Activated T-helper 1 cell treated with anti-CD3 and anti-CD28 coated beads, Interleukin-2, amount 50 U/mL, for 16 hours (primary cell): ENCODE results near the gene TNNT1.
"Not testable (repeated sequence)": the region's sequence is repeated elsewhere in the genome, so short reads cannot be mapped to it uniquely, and the experiment has no call there.

ENCODE experiments used
- DNase-seq, 2 donors: peaks; one replicate each; pipeline ENCODE4 v3.0.0-alpha.2; 2020; ENCODE audit warnings: low read depth in 1 of 2, low spot score in 1 of 2

Gene TNNT1, protein sequence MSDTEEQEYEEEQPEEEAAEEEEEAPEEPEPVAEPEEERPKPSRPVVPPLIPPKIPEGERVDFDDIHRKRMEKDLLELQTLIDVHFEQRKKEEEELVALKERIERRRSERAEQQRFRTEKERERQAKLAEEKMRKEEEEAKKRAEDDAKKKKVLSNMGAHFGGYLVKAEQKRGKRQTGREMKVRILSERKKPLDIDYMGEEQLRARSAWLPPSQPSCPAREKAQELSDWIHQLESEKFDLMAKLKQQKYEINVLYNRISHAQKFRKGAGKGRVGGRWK

DNA sequence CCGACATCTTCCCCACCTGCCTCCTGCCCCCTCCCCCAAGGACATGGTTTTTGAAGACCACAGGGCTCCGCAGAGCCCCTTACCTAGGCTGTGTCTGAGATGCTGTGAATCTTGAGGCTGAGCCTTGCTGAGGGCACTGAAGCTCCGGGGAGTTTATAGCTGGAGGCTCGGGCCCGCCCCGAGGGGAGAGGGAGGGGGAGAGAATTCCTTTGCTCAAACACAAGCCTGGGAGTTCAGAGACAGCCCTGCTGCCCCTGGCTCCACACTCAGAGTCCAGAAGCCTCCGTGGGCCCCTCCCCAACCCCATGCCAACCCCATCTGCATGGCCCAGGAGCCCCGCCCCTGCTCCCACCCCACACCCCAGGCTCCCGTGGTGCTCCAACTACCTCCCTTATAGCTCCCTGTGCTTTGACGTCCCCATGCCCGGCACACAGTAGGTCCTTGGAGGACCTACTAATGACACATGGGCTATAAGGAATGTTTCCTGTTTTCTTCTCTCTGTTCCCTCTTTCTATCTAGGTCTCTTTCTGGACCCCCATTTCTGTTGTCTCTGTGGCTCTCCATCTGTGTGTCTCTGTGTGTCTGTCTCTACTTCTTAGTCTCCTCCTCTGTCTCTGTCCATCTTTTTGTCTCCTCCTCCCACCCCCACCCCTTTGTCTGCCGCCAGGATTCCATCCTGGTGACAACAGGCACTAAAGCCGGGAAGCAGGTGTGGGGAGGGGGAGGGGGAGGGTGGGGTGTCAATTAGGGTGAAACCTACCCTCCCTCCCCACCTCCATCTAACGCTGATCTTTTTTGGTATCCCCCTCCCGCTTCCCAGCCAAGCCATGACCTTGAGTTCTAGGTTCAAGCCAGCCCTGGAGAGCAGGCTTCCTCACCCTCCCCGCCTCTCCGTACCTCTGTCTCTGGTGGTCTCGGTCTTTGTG, at the start of gene TNNT1:
Gene TNNT1, minus strand, starts transcription at position 129 of the 926 bp plus-strand sequence. CDS start 2,049 bp downstream, outside the sequence.
- DNase-seq = no peak

DNA sequence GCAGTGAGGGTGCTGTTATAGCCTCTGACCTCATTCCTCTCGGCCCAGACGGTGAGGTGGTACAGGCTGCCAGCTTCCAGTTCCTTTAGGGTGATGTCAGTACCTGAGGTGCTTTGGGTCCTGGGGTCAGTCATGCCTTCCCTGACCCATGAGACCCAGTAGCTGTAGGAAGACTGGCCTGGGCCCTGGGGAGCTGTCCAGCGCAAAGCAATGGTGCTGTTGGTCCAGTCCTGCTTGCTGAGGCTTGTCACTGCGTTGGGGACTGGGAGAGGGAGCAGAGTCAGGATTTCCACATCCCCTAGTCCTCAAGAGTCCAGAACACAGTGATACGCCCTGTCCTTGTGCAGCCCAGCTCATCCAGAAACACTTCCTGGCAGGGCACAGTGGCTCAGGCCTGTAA, 49.6 kb upstream of the TNNT1 start:
- DNase-seq = no peak

DNA sequence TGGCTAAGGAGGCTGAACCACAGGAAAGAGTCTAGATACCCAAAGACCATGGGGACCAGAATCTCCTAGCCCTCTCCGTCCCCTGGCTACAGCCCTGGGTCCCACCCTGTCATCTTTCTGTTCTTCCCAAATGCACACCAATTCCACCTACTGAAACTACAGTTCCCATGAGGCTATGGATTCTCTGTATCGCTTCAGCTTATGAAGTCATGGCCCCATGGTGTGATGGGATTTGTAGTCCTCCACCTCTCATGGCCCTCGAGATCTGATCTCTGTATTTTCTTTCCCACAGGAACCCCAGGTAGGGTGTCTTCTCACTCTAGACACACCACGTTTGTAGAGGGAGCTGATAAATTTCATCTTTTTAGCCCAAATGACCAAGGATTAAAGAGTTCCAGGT, 48.5 kb upstream of the TNNT1 start:
- no peak for DNase-seq

DNA sequence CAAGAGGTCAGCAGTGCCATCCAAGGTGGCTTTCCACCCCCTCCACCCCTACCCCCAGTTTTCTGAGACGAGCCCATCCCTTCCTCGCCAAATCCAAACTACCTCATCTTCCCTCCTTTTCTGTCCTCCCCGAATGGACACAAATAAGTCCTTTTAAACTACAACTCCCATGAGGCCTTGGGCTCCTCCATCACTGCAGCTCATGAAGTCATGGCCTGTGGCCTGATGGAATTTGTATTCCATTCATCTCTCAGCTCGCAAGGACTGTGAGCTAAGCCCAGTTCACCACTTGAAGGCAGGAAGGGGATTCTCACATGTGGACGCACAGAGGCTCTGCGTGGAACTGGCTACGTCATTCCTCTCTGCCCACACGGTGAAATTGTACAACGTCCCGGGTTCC, 47.8 kb upstream of the TNNT1 start:
- no peak for DNase-seq

DNA sequence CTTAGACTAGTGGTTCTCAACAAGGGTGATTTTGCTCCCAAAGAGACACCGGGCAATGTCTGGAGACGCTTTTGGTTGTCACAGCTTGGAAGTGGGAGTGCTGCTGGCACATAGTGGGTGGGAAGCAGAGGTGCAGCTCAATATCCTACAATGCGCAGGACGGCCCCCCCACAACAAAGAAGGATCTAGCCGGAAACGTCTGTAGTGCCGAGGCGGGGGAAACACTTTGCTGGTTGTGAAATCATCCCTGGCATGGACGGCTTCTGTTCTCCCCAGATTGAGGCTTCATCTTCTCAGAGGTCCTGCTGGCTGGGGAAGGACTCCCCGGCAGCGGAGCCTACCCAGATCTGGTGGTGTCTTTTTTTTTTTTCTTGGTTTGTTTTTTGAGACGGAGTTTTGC, 44.5 kb upstream of the TNNT1 start:
- no peak for DNase-seq

DNA sequence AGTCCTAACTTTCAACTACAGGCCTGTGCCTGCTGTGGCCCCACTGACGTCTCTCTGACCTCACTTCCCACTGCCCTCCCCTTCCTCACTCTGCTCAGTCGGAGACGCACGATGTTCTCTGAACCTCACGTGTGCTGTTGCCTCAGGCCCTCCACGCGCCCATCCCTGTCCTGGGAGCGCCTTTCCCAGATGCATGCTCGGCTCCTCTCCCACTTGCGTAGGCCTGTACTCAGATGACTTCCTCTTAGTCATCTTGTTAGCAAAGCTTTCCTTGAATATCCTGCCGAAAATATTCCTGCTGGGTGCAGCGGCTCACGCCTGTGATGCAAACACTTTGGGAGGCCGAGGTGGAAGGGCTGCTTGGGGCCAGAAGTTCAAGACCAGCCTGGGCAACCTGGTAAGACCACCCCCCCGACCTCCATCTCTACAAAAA, 40.4 kb upstream of the TNNT1 start:
- no peak for DNase-seq

DNA sequence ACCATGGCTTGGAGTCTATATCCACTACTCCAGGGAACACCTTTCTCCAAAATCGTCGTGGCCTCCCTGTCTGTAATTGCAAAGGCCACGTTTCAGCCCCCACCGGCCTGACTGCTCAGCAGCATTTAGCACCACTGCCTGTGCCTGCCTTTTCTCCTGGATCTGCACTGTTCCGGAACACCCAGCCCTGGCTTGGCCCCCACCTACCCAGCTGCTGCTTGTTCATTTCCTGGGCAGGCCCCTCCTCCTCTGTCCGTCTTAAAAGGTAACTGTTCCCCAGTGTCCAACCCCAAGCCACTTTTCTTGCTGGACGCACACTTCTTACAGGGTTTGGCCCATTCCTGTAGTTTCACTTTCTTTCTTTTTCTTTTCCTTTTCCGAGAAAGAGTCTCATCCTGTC, 39.6 kb upstream of the TNNT1 start:
- DNase-seq = no peak

DNA sequence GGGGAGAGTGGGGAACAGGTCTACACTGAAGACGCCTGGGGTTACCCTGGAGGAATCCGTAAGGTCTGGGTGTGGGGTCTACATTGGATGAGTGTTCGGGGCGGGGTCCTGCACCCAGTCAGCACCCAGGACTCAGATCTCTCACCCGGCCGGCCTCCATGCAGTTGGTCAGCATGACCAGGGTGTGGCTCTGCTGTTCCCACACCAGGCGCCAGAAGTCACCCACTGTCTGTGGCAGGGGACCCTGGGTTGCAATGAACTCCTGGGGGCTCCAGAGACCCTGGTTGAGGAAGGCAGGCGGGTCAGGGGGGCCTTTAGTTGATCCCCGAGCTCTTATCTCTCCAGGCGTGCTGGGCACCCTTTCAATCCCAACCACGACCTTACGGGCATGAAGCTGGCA, 37.1 kb upstream of the TNNT1 start:
- DNase-seq = no peak

DNA sequence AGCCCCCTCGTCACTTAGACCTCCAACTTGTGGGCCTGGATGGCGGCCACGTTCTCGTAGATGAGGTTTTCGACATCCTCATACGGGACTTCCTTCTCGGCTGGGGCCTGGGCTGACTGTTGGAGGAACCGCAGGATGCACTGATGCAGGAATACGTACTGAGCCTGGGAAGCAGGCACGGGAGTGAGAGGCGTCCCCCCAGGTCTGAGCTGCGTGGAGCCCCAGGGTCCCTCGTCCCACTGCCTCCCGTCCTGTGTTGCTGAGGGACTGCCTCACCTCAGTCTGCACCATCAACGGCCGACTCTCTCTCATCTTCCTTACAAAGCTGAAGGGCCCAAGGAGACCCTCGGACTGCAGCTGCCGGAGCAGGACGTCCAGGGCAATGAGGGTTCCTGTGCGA, 32.7 kb upstream of the TNNT1 start:
- DNase-seq = no peak

DNA sequence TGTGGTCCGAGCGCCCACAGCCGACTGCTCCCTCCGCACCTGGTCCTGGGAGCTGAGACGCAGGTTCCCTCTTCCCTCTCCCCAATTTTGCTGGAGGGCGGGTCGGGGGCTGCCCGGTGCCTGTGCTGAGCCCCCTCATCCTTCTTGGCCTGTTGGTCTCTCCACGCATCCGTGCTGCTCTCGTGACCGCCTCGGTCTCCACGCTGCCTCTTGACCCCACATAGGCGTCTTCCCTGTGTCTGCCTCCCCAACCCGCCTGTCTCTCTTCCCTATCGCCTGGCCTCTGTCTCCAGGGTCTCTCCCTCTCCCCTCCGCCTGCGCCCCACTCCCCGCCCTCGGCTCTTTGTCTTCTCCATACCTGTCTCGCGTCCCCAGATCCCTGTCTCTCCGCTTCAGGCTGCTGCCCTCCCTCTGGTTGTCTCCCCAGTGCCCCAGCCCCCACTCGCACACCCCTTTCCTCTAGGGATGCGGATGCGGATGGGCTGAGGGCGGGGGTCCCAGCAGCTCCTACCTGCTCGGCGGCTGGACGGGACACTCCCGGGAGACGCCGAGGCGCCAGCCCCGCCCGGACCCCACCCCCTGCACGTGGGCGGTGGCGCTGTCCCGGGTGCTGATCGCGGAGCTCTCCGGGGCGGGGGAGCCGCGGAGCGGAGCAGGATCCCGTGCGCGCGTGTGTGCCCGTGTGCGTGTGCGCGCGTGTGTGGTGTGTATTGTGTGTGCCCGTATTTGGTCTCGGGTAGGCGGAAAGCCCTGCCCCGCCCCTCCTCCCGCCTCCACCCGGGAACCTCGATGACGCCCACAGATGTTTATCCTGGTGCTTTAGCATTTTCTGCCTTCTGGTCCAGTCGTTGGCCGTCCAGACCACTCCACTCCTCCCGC, 30.8 kb upstream of the TNNT1 start, which contains the start of gene SYT5:
Gene SYT5, minus strand, starts transcription at position 684 of the 879 bp plus-strand sequence. CDS start 1,248 bp downstream, outside the sequence.
- DNase-seq = peak; percentile 37 to 42

DNA sequence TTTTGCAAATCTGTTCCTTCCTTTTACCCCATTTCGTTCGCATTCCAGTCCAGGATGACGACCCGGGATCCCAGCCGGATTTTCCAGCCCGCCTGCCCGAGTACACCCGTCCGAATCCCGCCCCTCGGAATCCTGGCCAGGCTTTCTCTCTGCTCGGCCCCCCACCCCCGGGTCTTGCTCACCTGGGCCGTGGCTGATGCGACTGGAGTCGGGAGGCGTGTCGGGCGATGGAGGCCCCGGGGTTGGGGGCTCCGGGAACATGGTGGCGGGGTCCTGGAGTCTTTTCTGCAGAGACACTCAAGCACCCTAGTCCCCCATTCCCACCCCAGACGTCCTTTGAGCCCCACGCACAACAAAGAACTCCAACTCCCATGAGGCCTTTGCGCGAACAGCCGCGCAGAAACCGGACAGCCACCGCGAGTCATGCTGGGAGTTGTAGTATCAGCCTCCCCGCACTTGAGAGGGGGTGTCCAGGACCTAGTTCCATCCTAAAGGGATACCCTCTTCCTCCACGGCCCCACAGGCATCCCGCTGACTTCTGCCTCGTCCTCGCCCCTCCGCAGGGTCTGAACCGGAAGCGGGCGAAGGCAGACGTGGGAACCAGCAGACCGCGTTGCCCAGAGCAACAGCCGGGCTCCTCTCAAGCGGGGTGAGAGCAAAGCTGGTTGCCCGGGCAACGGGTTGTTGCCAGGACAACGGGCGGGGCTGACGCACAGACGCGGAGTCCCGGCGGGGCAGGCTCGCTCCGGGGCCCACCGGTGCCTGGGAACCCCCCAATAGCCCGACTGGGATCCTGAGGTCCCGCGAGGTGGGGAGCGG, 30.0 kb upstream of the TNNT1 start:
- peak; percentile 85 to 86 for DNase-seq

DNA sequence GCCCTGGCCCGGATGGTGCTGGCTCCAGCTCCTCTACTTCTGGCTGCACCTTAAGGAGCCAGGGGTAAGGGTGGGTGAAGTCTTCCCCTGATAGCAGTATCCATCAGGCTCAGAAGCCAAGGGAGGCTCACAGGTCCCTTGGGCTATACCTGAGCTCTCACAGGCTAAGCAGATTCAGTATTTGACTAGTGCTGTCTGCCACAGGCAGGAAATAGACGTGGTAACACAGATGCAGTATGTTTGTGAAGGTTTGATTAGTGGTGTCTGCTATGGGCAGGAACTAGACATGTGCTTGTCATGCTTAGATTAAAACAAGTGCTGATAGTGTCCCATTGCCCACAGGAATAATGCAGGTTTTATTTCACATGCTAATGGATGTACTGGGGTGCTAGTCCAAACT, 27.1 kb upstream of the TNNT1 start:
- DNase-seq = no peak

DNA sequence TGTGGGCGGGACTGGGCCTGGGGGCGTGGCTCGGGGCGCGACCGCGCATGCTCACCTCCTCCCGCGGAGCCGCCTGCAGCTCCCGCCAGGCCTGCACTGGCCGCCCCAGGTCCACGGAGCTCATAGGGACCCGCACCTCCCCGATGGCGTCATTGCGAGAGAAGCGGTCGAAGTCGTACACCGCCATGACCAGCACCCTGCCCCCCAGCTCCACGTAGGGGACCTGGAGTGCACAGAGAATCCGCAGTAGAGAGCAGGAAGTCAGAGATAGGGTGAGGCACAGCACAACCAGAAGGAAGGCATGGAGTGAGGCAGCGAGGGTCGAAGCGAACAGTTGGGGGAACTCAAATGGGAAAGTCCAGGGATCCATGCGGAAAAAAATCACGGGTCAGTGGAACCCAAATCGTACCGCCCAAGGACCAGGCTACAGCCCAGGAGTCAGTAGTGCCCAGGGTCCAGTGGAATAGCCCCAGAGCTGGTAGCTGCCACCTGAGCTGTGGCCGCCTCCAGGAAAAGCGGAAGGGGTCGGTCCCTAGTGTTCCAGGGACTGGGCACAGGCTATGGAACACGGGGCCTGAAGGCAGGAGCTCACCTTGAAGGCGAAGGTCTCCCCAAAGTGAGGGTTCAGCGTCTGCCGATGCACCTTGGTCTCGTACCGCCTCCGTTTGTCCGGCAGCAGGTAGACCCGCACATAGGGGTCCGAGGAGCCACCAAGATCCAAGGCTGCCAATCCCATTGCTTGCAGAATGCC, 26.3 kb upstream of the TNNT1 start:
- no peak for DNase-seq

DNA sequence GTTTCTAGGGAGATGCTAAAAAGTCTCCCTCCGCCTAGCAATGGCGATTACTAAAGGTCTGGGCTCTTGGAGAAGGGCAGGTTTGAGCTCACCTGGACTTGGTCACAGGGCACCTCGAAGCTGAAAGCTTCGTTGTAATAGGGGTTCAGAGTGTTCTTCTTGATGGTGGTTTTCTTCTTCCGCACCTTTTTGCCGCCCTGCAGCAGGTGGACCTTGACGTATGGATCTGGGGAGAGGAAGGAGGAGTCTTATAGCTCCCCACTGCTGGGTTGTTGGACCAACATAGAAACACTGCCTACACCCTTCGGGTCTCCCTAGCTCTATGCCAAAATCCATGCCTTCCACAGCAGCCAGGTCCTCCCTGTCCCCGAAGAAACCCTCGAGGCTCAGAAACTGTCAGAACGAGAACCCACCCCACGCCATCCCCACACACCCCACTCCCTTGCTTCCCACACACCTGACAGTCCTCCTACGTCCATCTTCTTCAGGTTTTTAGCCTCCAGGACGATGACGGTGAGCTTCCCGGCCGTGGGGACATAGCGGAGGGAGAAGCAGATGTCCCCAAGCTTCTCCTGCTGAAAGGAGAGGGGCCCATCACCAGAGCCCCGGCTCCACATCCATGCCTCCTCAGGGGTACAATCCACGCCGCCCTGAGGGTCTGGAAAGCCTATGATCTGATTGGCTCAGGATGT, 25.6 kb upstream of the TNNT1 start:
- no peak for DNase-seq

DNA sequence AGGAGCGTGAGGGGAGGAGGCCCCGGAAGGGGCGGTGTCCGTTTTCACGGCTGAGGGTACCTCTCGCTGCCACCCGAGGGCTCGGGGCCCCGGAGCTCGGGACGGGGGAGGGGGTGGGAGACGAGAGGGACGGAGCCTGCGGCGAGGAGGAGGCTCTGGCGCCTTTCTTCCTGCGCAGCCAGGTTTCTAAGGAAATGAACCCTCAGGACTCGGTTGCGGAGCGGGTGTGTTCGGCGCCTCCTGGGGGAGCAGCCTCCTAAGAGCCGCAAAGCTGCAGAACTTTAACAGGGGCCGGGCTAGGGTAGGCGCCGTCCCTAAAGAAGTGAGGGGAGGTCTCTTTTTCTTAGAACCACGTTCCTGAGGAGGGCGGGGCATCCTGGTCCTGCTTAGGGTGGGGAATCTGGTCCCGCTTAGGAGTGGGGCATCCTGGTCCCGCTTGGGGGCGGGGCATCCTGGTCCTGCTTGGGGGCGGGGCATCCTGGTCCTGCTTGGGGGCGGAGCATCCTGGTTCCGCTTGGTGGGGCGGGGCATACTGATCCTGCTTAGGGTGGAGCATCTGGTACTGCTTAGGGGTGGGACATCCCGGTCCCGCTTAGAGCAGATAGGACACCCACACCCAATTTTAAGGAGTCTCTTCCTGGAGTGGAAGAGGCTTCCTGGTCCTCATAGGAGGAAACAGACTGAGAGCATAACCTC, 24.9 kb upstream of the TNNT1 start:
- no peak for DNase-seq

DNA sequence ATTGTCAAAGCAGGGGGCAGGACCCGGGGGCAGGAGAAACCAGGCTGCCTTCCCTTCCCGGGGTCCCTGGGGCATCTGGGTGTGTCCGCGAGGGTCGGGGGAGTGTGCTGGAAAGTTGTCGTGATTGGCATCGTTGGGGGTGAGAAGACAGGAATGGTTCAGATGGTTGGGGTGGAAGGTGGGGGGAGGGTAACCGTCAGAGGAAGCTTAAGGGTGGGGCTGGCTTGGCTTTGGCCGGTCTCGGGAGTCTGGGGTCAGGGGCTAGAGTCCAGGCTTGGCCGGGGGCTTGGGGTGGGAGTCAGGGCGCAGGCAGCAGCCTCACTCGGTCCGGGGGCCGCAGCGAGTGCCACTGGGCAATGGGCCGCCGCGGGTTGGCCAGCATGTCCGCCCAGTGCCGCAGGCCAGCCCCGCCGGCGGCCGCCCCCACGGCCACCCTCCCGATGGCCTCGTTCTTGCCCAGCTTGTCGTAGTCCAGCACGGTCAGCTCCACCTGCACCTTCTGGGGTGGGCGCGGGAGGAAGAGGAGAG, 24.2 kb upstream of the TNNT1 start:
- no peak for DNase-seq

DNA sequence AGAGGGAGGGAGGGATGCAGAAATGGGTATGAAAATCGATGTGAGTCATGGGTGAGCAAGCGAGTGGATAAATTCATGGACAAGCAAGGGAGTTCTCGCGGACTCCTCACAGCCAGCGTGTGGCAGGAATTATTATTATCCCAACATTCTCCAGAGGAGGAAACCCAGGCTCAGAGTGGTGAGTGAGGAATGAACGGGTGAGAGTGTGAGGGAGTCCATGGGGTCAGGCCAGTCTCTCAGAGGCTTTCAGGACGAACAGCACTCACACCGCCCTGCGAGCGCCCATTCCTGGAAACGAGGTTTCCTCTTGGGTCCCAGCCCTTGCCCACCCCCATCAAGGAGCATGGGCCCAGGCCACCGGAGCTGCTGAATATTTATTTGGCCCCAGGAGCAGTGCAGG, 23.7 kb upstream of the TNNT1 start:
- DNase-seq = no peak

DNA sequence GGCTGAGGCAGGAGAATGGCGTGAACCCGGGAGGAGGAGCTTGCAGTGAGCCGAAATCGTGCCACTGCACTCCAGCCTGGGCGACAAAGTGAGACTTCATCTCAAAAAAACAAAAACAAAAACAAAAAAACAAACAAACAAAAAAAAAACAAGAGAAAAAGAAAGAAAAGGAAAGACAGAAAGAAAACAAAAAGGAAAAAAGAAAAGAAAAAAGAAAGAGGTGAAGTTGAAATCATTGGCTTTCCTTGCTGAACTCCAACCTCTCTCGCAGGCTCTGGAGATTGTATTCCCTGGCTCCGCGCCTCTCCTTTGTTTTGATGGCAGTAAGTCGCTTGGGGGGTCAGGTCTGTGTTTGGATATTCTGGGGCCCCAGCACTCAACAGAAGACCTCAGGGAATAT, 23.3 kb upstream of the TNNT1 start:
- DNase-seq = not testable (repeated sequence)
